ENCODE data around the gene PLXNA1.

Gene PLXNA1

DNA sequence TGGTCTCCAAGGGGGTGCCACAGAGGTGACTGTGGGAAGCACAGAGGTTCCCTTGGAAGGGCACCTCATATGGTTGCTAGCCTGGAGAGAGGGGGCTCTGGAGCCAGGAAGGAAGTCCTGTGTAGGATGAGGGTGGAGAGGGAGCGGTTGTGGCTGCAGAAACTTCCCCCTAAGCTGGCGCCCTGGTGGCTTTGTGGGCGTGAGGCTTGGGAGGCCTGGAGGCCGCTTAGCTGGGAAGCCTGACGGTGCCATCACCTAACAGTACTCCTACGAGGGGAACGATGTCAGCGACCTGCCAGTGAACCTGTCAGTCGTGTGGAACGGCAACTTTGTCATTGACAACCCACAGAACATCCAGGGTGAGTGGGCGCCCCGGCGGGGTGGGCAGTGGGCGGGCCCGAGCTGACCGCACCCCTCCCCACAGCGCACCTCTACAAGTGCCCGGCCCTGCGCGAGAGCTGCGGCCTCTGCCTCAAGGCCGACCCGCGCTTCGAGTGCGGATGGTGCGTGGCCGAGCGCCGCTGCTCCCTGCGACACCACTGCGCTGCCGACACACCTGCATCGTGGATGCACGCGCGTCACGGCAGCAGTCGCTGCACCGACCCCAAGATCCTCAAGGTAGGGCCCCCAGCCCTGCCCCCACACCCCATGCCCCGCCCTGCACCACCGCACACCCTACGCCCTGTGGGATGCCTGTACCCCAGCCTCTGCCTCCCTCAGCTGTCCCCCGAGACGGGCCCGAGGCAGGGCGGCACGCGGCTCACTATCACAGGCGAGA lies 31.0 kb downstream of the PLXNA1 start:
- H3K27me3 ChIP-seq (ENCODE audit: insufficient read depth, low read length, poor library complexity), result no peaks in the 10 kb centered on the region
- no peak overlapping the region for H3K9ac ChIP-seq (ENCODE audit: low read depth, low read length)
- H4K20me1 ChIP-seq (ENCODE audit: insufficient read depth, low read length), result peaks cover 23% of the 10 kb centered on the region
- H3K9me3 ChIP-seq (ENCODE audit: insufficient read depth, low read length, severe bottlenecking), result no peaks in the 10 kb centered on the region
- peaks cover 84% of the 10 kb centered on the region for H3K36me3 ChIP-seq (ENCODE audit: insufficient read depth, low read length)
- H3K4me2 ChIP-seq (ENCODE audit: insufficient read depth, low read length), result no peak overlapping the region
- DNase-seq, result no peak
- no peak for TF ChIP-seq EZH2 (IDR thresholded peaks at IDR 0.05; ENCODE audit: borderline replicate concordance, low read depth, low read length, severe bottlenecking)
- TF ChIP-seq, protein P1, sequence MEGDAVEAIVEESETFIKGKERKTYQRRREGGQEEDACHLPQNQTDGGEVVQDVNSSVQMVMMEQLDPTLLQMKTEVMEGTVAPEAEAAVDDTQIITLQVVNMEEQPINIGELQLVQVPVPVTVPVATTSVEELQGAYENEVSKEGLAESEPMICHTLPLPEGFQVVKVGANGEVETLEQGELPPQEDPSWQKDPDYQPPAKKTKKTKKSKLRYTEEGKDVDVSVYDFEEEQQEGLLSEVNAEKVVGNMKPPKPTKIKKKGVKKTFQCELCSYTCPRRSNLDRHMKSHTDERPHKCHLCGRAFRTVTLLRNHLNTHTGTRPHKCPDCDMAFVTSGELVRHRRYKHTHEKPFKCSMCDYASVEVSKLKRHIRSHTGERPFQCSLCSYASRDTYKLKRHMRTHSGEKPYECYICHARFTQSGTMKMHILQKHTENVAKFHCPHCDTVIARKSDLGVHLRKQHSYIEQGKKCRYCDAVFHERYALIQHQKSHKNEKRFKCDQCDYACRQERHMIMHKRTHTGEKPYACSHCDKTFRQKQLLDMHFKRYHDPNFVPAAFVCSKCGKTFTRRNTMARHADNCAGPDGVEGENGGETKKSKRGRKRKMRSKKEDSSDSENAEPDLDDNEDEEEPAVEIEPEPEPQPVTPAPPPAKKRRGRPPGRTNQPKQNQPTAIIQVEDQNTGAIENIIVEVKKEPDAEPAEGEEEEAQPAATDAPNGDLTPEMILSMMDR (IDR thresholded peaks at IDR 0.05; ENCODE audit: borderline replicate concordance, extremely low read depth, low read length, poor library complexity, severe bottlenecking), result no peak
- H3K4me1 ChIP-seq (ENCODE audit: insufficient read depth, low read length), result no peaks in the 10 kb centered on the region
- no peak overlapping the region for H3K27ac ChIP-seq (ENCODE audit: low read length)
- 0 out of 3 replicates have a peak, but pooled peaks have one; percentile 18 for ATAC-seq (ENCODE audit: insufficient read depth, low read depth)
- H3K4me3 ChIP-seq (ENCODE audit: low read depth in 1 of 2, low read length in 2 of 2), result no peak overlapping the region
- no peaks in the 10 kb centered on the region for H3K79me2 ChIP-seq (ENCODE audit: insufficient read depth, low read length)
- H2AFZ ChIP-seq (ENCODE audit: low read depth, low read length), result no peak overlapping the region

DNA sequence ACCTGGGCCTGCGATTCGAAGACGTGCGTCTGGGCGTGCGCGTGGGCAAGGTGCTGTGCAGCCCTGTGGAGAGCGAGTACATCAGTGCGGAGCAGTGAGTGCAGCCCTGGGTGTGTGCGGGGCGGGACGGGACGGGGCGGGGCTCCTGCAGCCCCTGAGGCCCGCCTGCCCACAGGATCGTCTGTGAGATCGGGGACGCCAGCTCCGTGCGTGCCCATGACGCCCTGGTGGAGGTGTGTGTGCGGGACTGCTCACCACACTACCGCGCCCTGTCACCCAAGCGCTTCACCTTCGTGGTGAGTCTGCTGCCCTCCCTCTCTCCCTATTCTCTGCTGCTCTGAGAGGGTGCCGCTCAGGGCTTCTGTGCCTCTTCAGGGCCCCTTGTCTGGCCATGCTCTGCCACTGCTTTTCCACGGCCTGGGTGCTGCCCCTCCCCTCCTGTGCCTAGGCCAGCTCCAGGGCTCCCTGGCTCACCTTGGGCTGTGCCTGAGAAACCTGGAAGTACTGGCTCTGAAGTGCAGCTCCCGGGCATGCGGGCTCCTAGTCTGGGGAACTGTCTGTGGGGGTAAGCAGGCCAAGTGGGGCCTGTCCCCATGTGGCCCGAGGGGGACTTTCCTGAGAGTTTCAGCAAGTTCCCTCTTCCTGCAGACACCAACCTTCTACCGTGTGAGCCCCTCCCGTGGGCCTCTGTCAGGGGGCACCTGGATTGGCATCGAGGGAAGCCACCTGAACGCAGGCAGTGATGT lies 31.8 kb downstream of the PLXNA1 start:
- Histone ChIP-seq H3K27ac (ENCODE audit: low read length) (no peak overlapping the region), H2AFZ (ENCODE audit: low read depth, low read length) (no peak overlapping the region), H3K9me3 (ENCODE audit: insufficient read depth, low read length, severe bottlenecking) (no peaks in the 10 kb centered on the region), H3K79me2 (ENCODE audit: insufficient read depth, low read length) (no peaks in the 10 kb centered on the region), H4K20me1 (ENCODE audit: insufficient read depth, low read length) (peaks cover 20% of the 10 kb centered on the region), H3K4me3 (ENCODE audit: low read depth in 1 of 2, low read length in 2 of 2) (no peak overlapping the region), H3K36me3 (ENCODE audit: insufficient read depth, low read length) (peaks cover 89% of the 10 kb centered on the region), H3K9ac (ENCODE audit: low read depth, low read length) (no peak overlapping the region), H3K27me3 (ENCODE audit: insufficient read depth, low read length, poor library complexity) (no peaks in the 10 kb centered on the region), H3K4me1 (ENCODE audit: insufficient read depth, low read length) (no peaks in the 10 kb centered on the region), H3K4me2 (ENCODE audit: insufficient read depth, low read length) (no peak overlapping the region)
- ATAC-seq (ENCODE audit: insufficient read depth, low read depth) (0 out of 3 replicates have a peak, but pooled peaks have one; percentile 20), DNase-seq (no peak)
- TF ChIP-seq, protein P1 (IDR thresholded peaks at IDR 0.05; ENCODE audit: borderline replicate concordance, extremely low read depth, low read length, poor library complexity, severe bottlenecking), result no peak
- TF ChIP-seq EZH2 (IDR thresholded peaks at IDR 0.05; ENCODE audit: borderline replicate concordance, low read depth, low read length, severe bottlenecking), result no peak

DNA sequence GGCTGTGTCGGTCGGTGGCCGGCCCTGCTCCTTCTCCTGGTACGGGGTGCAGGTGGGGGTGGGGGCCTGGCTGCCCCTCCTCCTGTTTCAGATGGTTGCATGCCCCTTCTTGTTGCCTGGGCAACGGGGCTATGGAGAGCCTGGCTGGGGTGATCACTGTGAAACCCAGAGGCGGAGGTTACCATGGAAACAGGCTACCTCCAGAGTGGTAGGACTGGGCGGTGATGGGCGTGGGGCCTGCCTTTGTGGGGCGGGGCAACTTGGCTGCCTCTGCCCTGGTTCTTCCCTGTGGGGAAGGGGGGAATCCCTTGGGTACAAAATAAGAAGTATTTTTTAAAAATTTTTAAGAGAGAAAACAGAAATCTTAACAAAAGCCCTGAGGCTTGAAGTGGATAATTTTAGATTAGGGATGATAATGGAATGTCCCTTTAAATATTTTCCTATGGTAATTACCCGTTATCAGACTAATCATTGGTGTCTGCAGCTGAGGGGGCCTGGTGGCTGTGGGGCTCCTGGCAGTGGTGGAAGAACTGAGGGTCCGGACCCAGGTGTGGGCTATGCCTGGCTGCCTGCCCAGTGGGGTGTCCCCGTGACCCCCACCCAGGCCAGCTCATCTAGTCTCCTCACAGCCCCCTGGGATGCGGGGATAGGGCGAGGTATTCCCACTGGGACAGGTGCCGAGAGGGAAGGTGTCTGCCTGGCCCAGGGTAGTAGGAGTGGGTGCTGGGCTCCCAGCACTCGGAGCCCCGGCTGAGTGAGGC lies 32.5 kb downstream of the PLXNA1 start:
- no peak for TF ChIP-seq EZH2 (IDR thresholded peaks at IDR 0.05; ENCODE audit: borderline replicate concordance, low read depth, low read length, severe bottlenecking)
- TF ChIP-seq, protein P1 (IDR thresholded peaks at IDR 0.05; ENCODE audit: borderline replicate concordance, extremely low read depth, low read length, poor library complexity, severe bottlenecking), result no peak
- H3K4me2 ChIP-seq (ENCODE audit: insufficient read depth, low read length), result no peak overlapping the region
- H2AFZ ChIP-seq (ENCODE audit: low read depth, low read length), result no peak overlapping the region
- DNase-seq (no peak), ATAC-seq (ENCODE audit: insufficient read depth, low read depth) (no peak)
- H3K4me1 ChIP-seq (ENCODE audit: insufficient read depth, low read length), result no peaks in the 10 kb centered on the region
- no peak overlapping the region for H3K4me3 ChIP-seq (ENCODE audit: low read depth in 1 of 2, low read length in 2 of 2)
- H3K79me2 ChIP-seq (ENCODE audit: insufficient read depth, low read length), result no peaks in the 10 kb centered on the region
- no peaks in the 10 kb centered on the region for H3K9me3 ChIP-seq (ENCODE audit: insufficient read depth, low read length, severe bottlenecking)
- peaks cover 15% of the 10 kb centered on the region for H4K20me1 ChIP-seq (ENCODE audit: insufficient read depth, low read length)
- H3K27ac ChIP-seq (ENCODE audit: low read length), result no peak overlapping the region
- H3K9ac ChIP-seq (ENCODE audit: low read depth, low read length), result no peak overlapping the region
- H3K27me3 ChIP-seq (ENCODE audit: insufficient read depth, low read length, poor library complexity), result no peaks in the 10 kb centered on the region
- peaks cover 92% of the 10 kb centered on the region for H3K36me3 ChIP-seq (ENCODE audit: insufficient read depth, low read length)

Data from DND-41 (cell line).